Cortex of kidney (tissue), 1 donor: Measurements from ENCODE around the gene GAR1.
"Not testable (repeated sequence)": the region's sequence is repeated elsewhere in the genome, so short reads cannot be mapped to it uniquely, and the experiment has no call there.

Experiments used
- DNase-seq: peaks from one replicate; lab custom pipeline; 2025; lab: John Stamatoyannopoulos, UW

Gene GAR1

GRCh38 chr4:109815151-109816081 lies at the start of gene GAR1:
GAR1 (plus strand) TSS chr4:109815762; CDS start chr4:109816165, 403 bp downstream.
- DNase-seq: no peak

- DNase-seq: not testable (repeated sequence)
Observed at GRCh38 chr4:109782092-109782491, 33.5 kb upstream of the GAR1 start.

DNA sequence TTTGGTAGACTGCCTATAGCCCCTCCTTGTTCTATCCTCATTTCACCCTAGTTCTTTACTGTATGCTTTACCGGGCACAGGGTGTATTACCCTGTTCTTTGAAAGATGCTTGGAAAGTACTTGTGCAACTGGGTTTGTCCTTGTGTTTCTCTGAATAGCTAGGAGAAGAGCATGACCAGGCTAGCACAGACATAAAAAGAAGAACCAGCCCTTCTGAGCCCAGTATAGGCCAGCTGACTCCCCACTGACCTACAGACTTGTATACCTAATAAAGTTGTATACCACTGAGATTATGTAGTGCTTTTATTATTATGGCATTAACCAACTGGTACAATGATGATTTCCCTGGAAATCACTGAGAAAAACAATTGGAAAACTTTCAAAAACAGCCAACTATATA lies 28.7 kb upstream of the GAR1 start:
- DNase-seq: no peak

GRCh38 chr4:109787807-109788206 lies 27.8 kb upstream of the GAR1 start:
- no peak for DNase-seq

DNA sequence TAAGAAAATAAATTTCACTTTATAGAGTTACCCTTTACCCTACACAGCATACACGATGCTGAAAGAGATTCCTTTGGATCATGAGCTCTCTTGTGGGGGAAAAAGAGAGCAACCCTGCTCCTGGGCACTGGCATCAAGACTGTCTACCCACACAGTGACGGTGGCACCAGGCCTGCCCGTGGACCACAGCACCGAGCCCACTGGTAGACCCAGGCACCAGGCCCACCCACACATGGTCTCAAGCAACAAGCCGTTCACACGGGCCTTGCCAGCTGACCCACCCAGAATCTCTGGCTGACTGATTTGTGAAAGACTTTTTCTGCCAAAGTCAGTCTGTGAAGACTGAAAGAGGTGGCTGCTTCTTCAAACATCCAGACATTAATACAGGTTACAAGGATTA lies 20.5 kb upstream of the GAR1 start:
- no peak for DNase-seq

GRCh38 chr4:109798866-109799265 lies 16.7 kb upstream of the GAR1 start:
- DNase-seq: no peak

DNA sequence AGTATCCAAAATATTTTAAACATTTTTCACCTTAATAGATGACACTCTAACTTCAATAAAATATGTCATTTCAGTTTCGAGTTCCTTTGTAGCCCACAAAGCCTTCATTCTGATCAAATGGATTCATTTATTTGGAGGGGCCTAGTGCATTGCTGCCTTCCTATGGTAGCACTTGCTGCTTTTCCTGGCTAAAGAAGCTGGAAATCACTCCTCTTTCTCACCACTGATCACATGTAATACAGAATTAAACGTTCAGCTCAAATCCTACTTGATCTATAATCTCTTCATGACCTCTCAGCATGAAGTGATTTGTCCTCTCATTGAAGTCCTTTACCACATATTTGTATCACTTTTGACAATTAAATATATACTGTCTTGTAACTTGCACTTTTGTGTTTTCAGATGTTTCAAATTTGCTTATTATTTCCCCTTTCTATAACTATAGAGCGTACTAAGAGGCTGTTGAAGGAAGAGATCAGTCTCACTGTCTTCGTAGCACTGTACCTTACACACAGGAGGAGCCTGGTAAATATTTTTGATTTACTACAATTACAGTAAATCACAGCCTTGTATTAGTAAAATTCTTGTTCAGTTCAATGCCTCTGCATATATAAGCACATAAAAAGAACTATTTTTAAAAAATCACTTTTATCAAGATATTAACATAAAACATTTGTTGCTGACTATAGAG lies 14.3 kb upstream of the GAR1 start:
- no peak for DNase-seq

DNA sequence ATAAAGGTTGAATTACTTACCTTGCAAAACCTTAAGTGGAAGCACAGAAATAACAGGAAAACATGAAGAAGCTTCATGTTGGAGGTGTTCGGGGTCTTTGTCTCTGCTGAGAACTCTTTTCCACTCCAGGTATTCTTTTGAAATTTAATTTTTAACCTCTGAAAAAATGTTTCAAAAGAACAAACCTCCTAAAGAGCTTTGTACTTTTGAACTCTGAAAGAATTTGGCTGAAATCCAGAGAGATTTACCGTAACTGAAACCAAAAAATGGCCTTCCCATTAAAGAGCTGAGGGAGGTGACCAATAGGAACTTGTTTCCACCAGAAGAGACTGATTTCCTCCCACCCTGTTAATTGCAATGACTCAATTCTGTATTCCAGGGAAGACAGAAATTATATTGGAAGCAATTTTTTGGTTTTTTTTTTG lies 13.7 kb upstream of the GAR1 start, which contains the start of gene CFI:
Gene CFI (minus strand): TSS at position 105 of the 425 bp plus-strand sequence. CDS start 28 bp downstream, at position 77.
- no peak for DNase-seq

GRCh38 chr4:109803924-109804571 lies 11.5 kb upstream of the GAR1 start:
- DNase-seq: no peak

DNA sequence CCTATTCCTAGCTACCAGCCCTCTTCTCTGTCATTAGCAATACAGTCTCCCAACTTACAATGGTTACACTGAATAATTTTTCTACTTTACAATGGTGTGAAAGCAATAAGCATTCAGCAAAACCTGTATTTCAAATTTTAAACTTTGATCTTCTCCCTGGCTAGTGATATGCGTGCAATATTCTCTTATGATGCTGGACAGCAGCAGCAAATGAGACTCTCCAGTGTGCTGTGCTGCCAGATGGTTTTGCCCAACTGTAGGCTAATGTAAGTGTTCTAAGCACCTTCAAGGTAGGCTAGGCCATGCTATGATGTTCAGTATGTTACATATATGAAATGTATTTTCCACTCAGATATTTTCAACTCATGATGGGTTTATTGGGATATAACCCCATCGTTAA lies 5.9 kb upstream of the GAR1 start:
- DNase-seq: no peak

DNA sequence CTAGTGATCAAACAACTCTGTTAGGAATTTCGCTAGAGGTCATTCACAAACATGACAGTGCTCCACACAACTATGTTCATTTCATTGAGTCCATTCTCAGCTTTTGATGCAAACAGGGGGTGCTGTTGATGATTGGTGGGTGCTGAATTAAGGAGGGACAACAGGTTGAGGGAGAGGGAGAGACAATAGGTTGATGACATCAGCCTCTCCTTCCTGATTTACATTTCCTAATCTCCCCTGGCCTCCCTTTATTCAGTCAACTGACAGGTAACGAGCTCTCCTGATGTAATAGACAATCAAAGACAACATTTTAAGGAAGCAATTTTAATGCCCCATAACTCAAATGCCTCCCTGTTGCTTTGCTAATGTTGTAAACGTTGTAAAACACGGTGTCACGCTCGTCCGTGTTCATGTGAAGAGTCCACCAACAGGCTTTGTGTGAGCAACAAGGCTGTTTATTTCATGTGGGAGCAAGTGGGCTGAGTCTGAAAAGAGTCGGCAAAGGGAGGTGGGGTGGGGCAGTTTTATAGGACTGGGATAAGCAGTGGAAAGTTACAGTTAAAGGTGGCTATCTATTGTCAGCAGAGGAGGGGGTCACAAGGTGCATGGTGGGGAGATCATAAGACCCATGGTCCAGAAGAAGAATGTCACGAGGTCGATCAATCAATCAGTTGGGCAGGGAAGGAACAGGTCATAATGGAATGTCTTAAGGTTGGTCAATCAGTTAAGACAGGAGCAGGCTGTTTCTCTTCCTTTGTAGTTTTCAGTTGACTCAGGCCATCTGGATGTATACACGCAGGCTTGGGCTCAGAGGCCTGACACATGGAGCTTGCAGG lies 4.8 kb upstream of the GAR1 start:
- DNase-seq: no peak

- DNase-seq: no peak
Observed at GRCh38 chr4:109811707-109812106, 3.9 kb upstream of the GAR1 start.

DNA sequence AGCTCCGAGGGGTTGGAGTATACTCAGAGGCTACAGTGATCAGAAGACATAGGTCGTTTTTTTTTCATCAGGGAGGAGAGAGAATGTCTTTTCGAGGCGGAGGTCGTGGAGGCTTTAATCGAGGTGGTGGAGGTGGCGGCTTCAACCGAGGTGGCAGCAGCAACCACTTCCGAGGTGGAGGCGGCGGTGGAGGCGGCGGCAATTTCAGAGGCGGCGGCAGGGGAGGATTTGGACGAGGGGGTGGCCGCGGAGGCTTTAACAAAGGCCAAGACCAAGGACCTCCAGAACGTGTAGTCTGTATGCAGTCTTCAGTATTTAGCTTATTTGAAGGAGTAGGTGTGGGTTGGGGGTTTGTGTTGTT lies 500 bp downstream of the GAR1 start:
- no peak for DNase-seq

DNA sequence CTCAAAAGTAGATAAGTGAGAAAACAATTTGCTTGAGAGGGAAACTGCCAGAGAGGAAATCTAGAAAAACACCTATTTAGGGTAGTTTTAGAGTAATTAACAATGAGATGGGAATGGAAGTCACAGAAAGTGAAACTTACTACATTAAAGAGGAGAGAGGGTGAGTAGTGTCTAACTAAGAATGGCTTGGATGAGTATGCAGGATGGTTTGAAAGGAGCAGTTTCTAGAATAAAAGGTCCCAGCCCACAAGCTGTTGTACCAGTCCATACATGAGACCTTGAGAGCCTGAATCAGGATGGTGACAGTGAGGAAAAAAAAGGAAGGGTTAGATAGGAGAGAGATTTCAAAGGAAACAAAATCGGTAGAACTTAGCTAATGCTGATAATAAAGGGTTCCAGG lies 1.3 kb downstream of the GAR1 start:
- DNase-seq: no peak

DNA sequence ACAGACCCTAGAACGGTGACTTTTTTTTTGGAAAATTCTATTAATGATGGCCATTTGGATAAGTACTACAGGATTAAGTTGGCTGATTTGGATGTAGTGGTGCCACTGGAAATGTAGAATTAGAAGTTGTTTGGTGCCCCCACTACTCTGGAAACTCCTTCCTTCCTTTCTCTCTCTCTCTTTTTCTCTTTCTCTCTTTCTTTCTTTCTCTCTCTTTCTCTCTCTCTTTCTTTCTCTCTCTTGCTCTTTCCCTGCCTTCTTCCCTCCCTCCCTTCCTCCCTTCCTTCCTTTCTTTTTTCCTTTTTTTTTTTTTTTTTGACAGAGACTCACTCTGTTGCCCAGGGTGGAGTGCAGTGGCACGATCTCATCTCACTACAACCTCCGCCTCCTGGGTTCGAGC lies 2.7 kb downstream of the GAR1 start:
- DNase-seq: no peak

DNA sequence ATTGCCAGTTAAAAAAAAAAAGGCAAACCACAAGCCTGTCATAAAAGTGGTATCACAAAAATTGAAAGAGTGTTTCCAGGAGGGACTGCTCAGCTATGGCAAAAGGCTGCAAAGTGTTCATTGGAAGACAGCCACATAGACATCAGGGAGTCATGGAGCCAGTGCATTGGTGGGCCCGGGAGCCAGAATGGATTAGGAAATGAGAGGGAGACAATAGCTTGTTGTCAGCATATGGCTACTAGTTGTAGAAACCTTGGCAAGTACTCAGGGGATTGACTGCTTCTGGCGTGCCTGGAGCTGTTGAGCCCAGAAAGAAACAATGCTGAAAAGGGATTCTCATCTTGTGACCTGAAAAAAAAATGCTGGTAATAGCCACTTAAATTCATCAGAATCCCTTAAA lies 5.0 kb downstream of the GAR1 start:
- DNase-seq: no peak

GRCh38 chr4:109821185-109821584 lies 5.6 kb downstream of the GAR1 start:
- DNase-seq: no peak

GRCh38 chr4:109826719-109827118 lies 11.2 kb downstream of the GAR1 start:
- DNase-seq: no peak

DNA sequence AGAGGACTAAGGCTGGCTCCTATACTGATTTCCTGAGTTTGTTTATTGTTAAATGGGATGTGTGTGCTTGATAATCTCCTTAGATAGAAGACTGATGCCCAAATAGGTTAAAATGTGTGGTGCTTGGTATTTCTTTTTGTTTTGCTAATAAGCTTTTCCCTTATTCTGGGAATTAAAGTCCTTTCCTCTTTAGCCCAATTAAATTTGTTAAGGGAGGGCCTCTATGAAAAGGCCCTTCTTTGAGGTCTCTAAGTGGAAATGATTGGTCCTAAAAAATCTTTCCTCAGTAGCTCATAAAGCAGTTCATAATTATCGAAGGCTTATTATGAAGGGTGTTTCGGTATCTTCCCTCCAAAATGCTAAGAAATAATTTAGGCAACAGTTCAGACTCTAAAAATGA lies 12.1 kb downstream of the GAR1 start, which contains the start of gene RRH:
Gene RRH (plus strand): TSS at position 301 of the 400 bp plus-strand sequence. CDS start 56 bp downstream, at position 357.
- no peak for DNase-seq

- DNase-seq: no peak
Observed at GRCh38 chr4:109833756-109834155, 18.2 kb downstream of the GAR1 start.

GRCh38 chr4:109836985-109837384 lies 21.4 kb downstream of the GAR1 start:
- no peak for DNase-seq
